Activated CD4-positive, alpha-beta T cell treated with anti-CD3 and anti-CD28 coated beads, Interleukin-2, amount 10 ng/mL, durations not matched to agents 24 days and 14 days (primary cell): Measurements from ENCODE around the gene TMTC2. TPM values are rescaled to one million over a fixed set of nuclear protein-coding genes. Genes with fewer than 3 reads are reported as not detected.
"Not testable (repeated sequence)": the region's sequence is repeated elsewhere in the genome, so short reads cannot be mapped to it uniquely, and the experiment has no call there.

ENCODE experiments used
- DNase-seq: peaks from one replicate; pipeline ENCODE4 v3.0.0; 2022
- H3K27ac Mint-ChIP-seq: one replicate; pipeline ENCODE4 v1.8.0; 2022; ENCODE audit warnings: mild to moderate bottlenecking, mixed read lengths
- H3K27me3 Mint-ChIP-seq: one replicate; pipeline ENCODE4 v1.8.0; 2022; ENCODE audit warnings: mixed read lengths
- H3K36me3 Mint-ChIP-seq: one replicate; pipeline ENCODE4 v1.8.0; 2022; ENCODE audit warnings: low read depth, mild to moderate bottlenecking, mixed read lengths
- H3K4me1 Mint-ChIP-seq: one replicate; pipeline ENCODE4 v1.8.0; 2021; ENCODE audit warnings: mixed read lengths
- H3K4me3 Mint-ChIP-seq: one replicate; pipeline ENCODE4 v1.8.0; 2022; ENCODE audit warnings: mild to moderate bottlenecking, moderate library complexity, mixed read lengths
- H3K9me3 Mint-ChIP-seq: one replicate; pipeline ENCODE4 v1.8.0; 2021; ENCODE audit warnings: mixed read lengths
- intact Hi-C: fragments of 100-400 bp; cut with micrococcal nuclease; formaldehyde crosslinking; loops from one replicate; pipeline ENCODE4 v1.15.1; 2023
- total RNA-seq: library from RNA; stranded (reverse); gene quantifications from 2 replicates; pipeline ENCODE4 v1.2.3, GENCODE V29; 2022

Gene TMTC2
- total RNA-seq, 1 donor from 2014 or later: 2.5 TPM

DNA sequence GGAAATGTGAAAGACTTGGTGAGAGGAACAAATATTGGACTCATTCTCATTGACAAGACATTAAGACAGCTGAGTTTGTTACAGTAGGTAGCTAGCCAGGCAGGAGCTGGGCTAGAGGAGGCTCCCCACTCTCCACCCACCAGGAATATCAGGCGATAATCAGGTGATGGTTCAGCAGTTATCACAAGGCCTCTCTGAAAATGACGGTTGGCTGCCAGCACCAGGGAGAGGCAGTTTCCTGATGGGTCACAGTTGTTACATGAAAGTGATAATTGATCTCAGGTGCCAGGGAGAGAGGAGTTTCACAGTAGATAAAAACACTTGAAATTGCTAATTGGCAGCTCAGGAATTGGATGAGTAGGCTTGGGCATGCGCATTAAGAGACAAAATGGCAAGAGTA is 116.5 kb downstream of the TMTC2 start:
- Mint-ChIP-seq H3K27me3 (peaks cover 2% of the 10 kb centered on the region), H3K4me3 (no peak overlapping the region), H3K4me1 (no peaks in the 10 kb centered on the region), H3K36me3 (no peaks in the 10 kb centered on the region), H3K9me3 (no peaks in the 10 kb centered on the region), H3K27ac (no peak overlapping the region)
- intact Hi-C loops: no loop called here
- no peak for DNase-seq

GRCh38 chr12:82804601-82805000 is 117.9 kb downstream of the TMTC2 start:
- Mint-ChIP-seq H3K27ac (no peak overlapping the region), H3K36me3 (no peaks in the 10 kb centered on the region), H3K27me3 (peaks cover 2% of the 10 kb centered on the region), H3K4me3 (no peak overlapping the region), H3K9me3 (no peaks in the 10 kb centered on the region), H3K4me1 (no peaks in the 10 kb centered on the region)
- intact Hi-C loops: no loop called here
- DNase-seq: no peak

DNA sequence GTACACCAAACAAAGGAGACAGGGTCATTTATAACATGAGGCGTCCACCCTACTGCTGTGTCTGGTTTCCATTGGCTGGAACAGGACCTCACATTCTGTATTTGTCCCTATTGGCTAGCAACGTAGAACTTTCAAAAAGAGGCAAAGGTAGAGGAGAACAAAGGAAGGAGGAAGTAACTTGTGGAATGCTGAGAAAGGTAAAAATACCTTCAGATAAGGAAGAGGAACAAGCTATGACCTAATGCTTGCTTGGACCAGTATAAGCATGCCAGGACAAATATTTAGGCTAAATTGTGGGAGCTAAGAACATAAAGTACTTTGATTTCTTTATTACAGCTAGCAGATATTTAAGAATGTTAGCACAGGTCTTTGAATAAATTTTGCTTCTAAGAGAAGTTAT is 118.3 kb downstream of the TMTC2 start:
- DNase-seq, H3K27me3 Mint-ChIP-seq, H3K9me3 Mint-ChIP-seq, H3K36me3 Mint-ChIP-seq, H3K27ac Mint-ChIP-seq, H3K4me3 Mint-ChIP-seq, H3K4me1 Mint-ChIP-seq, intact Hi-C loops: not testable (repeated sequence)

- Mint-ChIP-seq H3K9me3 (no peaks in the 10 kb centered on the region), H3K27ac (no peak overlapping the region), H3K36me3 (no peaks in the 10 kb centered on the region), H3K4me1 (no peaks in the 10 kb centered on the region), H3K4me3 (no peak overlapping the region), H3K27me3 (peaks cover 2% of the 10 kb centered on the region)
- DNase-seq: no peak
- intact Hi-C loops: no loop called here
These were observed 119.2 kb downstream of the TMTC2 start for GRCh38 chr12:82805812-82806497.

DNA sequence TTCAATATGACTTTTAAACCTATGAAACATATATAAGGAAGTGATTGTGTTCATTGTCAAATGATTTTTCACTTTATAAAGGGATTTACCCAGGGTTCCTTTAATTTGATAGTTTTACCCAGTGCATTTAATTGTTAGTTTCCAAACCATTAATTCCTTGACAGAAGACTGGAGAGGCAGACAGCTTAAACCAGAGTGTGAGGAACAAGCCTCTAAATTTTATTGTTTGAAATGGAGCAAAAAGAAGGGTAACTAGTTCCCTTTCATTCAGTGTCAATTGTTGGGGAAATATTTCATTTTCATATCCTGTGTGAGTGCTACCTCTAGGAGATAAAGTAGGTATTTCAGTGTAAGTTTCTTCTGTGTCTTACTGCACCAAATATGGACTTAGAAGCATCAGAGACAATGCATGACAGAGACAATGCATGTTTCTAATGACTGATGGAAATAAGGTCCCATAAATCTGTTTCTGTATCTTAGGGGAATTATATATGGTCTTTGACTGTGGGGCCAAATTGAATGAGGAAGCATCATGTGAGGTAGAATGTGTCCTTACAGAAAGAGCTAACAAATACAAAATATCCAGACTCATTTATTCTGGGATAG is 120.5 kb downstream of the TMTC2 start:
- Mint-ChIP-seq H3K4me1 (no peaks in the 10 kb centered on the region), H3K36me3 (no peaks in the 10 kb centered on the region), H3K4me3 (no peak overlapping the region), H3K27ac (no peak overlapping the region), H3K9me3 (no peaks in the 10 kb centered on the region), H3K27me3 (peaks cover 2% of the 10 kb centered on the region)
- intact Hi-C loops: no loop called here
- DNase-seq: no peak

GRCh38 chr12:82810568-82810967 is 123.9 kb downstream of the TMTC2 start:
- DNase-seq: no peak
- Mint-ChIP-seq H3K27me3 (no peaks in the 10 kb centered on the region), H3K27ac (no peak overlapping the region), H3K4me3 (no peak overlapping the region), H3K9me3 (no peaks in the 10 kb centered on the region), H3K4me1 (no peaks in the 10 kb centered on the region), H3K36me3 (no peaks in the 10 kb centered on the region)
- intact Hi-C loops: no loop called here

GRCh38 chr12:82817368-82817767 is 130.7 kb downstream of the TMTC2 start:
- no peak for DNase-seq
- H3K27ac Mint-ChIP-seq: no peak overlapping the region
- intact Hi-C loops: no loop called here
- H3K27me3 Mint-ChIP-seq: no peaks in the 10 kb centered on the region
- H3K4me3 Mint-ChIP-seq: no peak overlapping the region
- no peaks in the 10 kb centered on the region for H3K36me3 Mint-ChIP-seq
- no peaks in the 10 kb centered on the region for H3K4me1 Mint-ChIP-seq
- H3K9me3 Mint-ChIP-seq: no peaks in the 10 kb centered on the region

- Mint-ChIP-seq H3K27ac (no peak overlapping the region), H3K27me3 (no peaks in the 10 kb centered on the region), H3K9me3 (no peaks in the 10 kb centered on the region), H3K4me3 (no peak overlapping the region), H3K36me3 (no peaks in the 10 kb centered on the region), H3K4me1 (no peaks in the 10 kb centered on the region)
- no peak for DNase-seq
- intact Hi-C loops: no loop called here
These were observed 131.7 kb downstream of the TMTC2 start for GRCh38 chr12:82818271-82819035.

GRCh38 chr12:82826505-82826904 is 139.8 kb downstream of the TMTC2 start:
- DNase-seq: no peak
- Mint-ChIP-seq H3K27ac (no peak overlapping the region), H3K4me3 (no peak overlapping the region), H3K4me1 (no peaks in the 10 kb centered on the region), H3K36me3 (no peaks in the 10 kb centered on the region), H3K27me3 (no peaks in the 10 kb centered on the region), H3K9me3 (no peaks in the 10 kb centered on the region)
- intact Hi-C loops: no loop called here

GRCh38 chr12:82832096-82832495 is 145.4 kb downstream of the TMTC2 start:
- no peaks in the 10 kb centered on the region for H3K27me3 Mint-ChIP-seq

GRCh38 chr12:82832981-82833380 is 146.3 kb downstream of the TMTC2 start:
- intact Hi-C loops: no loop called here
- Mint-ChIP-seq H3K27ac (no peak overlapping the region), H3K9me3 (no peaks in the 10 kb centered on the region), H3K4me1 (no peaks in the 10 kb centered on the region), H3K4me3 (no peak overlapping the region), H3K27me3 (no peaks in the 10 kb centered on the region), H3K36me3 (no peaks in the 10 kb centered on the region)
- no peak for DNase-seq

More at GRCh38 chr12:82832096-82832495, 145.4 kb downstream of the TMTC2 start:
- intact Hi-C loops: no loop called here
- H3K4me3 Mint-ChIP-seq: no peak overlapping the region
- H3K4me1 Mint-ChIP-seq: no peaks in the 10 kb centered on the region
- DNase-seq: no peak
- no peaks in the 10 kb centered on the region for H3K9me3 Mint-ChIP-seq
- H3K27ac Mint-ChIP-seq: no peak overlapping the region
- H3K36me3 Mint-ChIP-seq: no peaks in the 10 kb centered on the region

DNA sequence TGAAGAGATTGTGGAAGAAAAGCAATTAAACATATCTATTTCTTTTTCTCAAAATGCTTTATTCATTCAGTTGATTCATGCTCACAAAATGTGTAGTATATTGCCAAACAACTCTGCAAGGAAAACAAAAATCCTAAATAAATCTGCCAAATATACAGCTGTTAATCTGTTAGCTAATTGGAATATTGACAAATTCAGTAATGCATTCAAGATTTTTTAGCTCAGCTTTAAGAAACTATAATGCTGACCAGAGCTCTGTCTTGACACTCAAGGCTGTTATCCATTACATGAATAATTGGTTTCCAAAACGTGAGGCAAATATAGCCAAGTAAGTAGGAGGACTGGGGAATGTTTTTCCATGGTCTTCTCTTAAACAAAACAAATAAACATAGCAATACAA is 146.8 kb downstream of the TMTC2 start:
- no peak for DNase-seq
- no peaks in the 10 kb centered on the region for H3K36me3 Mint-ChIP-seq
- no peak overlapping the region for H3K4me3 Mint-ChIP-seq
- no peak overlapping the region for H3K27ac Mint-ChIP-seq
- intact Hi-C loops: no loop called here
- H3K27me3 Mint-ChIP-seq: no peaks in the 10 kb centered on the region
- no peaks in the 10 kb centered on the region for H3K4me1 Mint-ChIP-seq
- no peaks in the 10 kb centered on the region for H3K9me3 Mint-ChIP-seq

DNA sequence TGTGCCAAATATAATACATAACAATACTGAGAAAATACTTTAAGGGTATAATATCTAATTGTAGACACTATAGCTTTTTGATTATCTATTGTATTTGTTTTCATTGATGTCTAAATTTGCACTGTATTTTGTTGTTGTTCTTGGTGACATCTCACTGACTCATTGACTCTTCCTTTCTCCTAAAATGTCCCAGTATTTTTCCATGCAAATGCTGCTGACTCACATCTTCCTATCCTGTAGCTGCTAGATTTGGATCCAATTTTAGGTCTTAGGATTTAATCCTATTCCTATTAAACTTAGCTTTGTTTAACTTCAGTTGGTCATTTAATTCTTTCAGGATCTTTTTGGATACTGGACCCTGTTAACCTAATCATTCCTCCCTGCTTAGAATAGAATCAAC is 148.5 kb downstream of the TMTC2 start:
- H3K4me1 Mint-ChIP-seq: no peaks in the 10 kb centered on the region
- intact Hi-C loops: no loop called here
- no peak overlapping the region for H3K4me3 Mint-ChIP-seq
- H3K9me3 Mint-ChIP-seq: no peaks in the 10 kb centered on the region
- no peak overlapping the region for H3K27ac Mint-ChIP-seq
- DNase-seq: no peak
- H3K27me3 Mint-ChIP-seq: no peaks in the 10 kb centered on the region
- no peaks in the 10 kb centered on the region for H3K36me3 Mint-ChIP-seq

GRCh38 chr12:82838131-82838551 is 151.4 kb downstream of the TMTC2 start:
- no peak for DNase-seq
- H3K27ac Mint-ChIP-seq: no peak overlapping the region
- no peaks in the 10 kb centered on the region for H3K9me3 Mint-ChIP-seq
- H3K36me3 Mint-ChIP-seq: no peaks in the 10 kb centered on the region
- intact Hi-C loops: no loop called here
- no peaks in the 10 kb centered on the region for H3K27me3 Mint-ChIP-seq
- H3K4me1 Mint-ChIP-seq: no peaks in the 10 kb centered on the region
- no peak overlapping the region for H3K4me3 Mint-ChIP-seq
